Left lung (tissue), 10 donors: ENCODE results near the gene GNAO1. TPM values are rescaled to one million over a fixed set of nuclear protein-coding genes. Genes with fewer than 3 reads are reported as not detected.

Source experiments
- ATAC-seq: fragments of 200-7000 bp; cut with Tn5 transposase; one replicate; pipeline ENCODE4 v1.9.1; 2020; ENCODE audit warnings: moderate library complexity
- DNase-seq, 4 donors: peaks; one replicate each; pipeline ENCODE4 v3.0.0-alpha.2; 2013 to 2020
- H3K27ac ChIP-seq, 2 donors: fragments of 200-600 bp; sonication (generic) in 1 of 2; one replicate each; pipeline versions ENCODE4 v1.5.0 to v1.8.0; 2020 to 2021
- H3K27me3 ChIP-seq, 2 donors: fragments of 200-600 bp; sonication (generic) in 1 of 2; one replicate each; pipeline versions ENCODE4 v1.5.0 to v1.8.0; 2020 to 2021
- H3K36me3 ChIP-seq, 2 donors: fragments of 200-600 bp; sonication (generic) in 1 of 2; one replicate each; pipeline versions ENCODE4 v1.5.0 to v1.8.0; 2020 to 2021
- H3K4me1 ChIP-seq, 2 donors: fragments of 200-600 bp; one replicate each; pipeline ENCODE4 v1.8.0; 2021
- H3K4me3 ChIP-seq, 2 donors: fragments of 200-600 bp; sonication (generic) in 1 of 2; one replicate each; pipeline versions ENCODE4 v1.5.0 to v1.8.0; 2020 to 2021; ENCODE audit warnings: mild to moderate bottlenecking in 1 of 2
- H3K9me3 ChIP-seq, 2 donors: fragments of 200-600 bp; sonication (generic) in 1 of 2; one replicate each; pipeline versions ENCODE4 v1.5.0 to v1.8.0; 2020 to 2021
- CTCF ChIP-seq, 2 donors: fragments of 200-600 bp; sonication (generic) in 1 of 2; IDR thresholded peaks; one replicate each; pipeline versions ENCODE4 v1.5.0 to v1.8.0; 2021; ENCODE audit warnings: antibody characterized with exemption in 2 of 2
- intact Hi-C, 2 donors: fragments of 100-400 bp; cut with DNase I; formaldehyde crosslinking; loops; one replicate each; pipeline versions ENCODE4 v1.11.2 to v1.14.2; 2022
- polyA plus RNA-seq, 6 donors: library from polyadenylated mRNA; unstranded; fragments of 120-200 nt; gene quantifications; one replicate each; pipeline ENCODE4 v1.2.1, GENCODE V29; 2013; ENCODE audit not compliant: insufficient read length in 6 of 6
- total RNA-seq, 2 donors: library from RNA; stranded (reverse); fragmentation: NEBNext Ultra II Directional; extraction: Animal tissue kit (Norgen Biotek cat#: 25700); gene quantifications; one replicate each; pipeline ENCODE4 v1.2.1, GENCODE V29; 2021
- donor health status: DM: no; HTN: yes; CAD: no.
- donor health status: DM: no; HTN: no; CAD: no.

The GNAO1 gene
- total and polyA plus RNA-seq, 8 donors = 1.3 to 34.1 (median 22.2) TPM

- Histone ChIP-seq H3K4me3 (no peak overlapping the region), H3K27ac (no peak overlapping the region), H3K36me3 (no peaks in the 10 kb centered on the region), H3K9me3 (no peaks in the 10 kb centered on the region), H3K27me3 (peaks cover 2 to 11% of the 10 kb centered on the region in 2 donors), H3K4me1 (peaks cover 0 to 3% of the 10 kb centered on the region in 2 donors)
- TF ChIP-seq CTCF (IDR thresholded peaks at IDR 0.05) = no peak
- DNase-seq (peak in 1 of 4 donors; percentile 10), ATAC-seq (no peak)
- intact Hi-C loops = no loop called here
Measured at GRCh38 chr16:56202036-56202435, 10.7 kb downstream of the GNAO1 start.

- peak in 1 of 2 donors; percentile 30 for TF ChIP-seq CTCF (IDR thresholded peaks at IDR 0.05)
- Histone ChIP-seq H3K27ac (no peak overlapping the region), H3K4me3 (no peak overlapping the region), H3K9me3 (no peaks in the 10 kb centered on the region), H3K27me3 (peaks cover 0 to under 1% of the 10 kb centered on the region in 2 donors), H3K36me3 (no peaks in the 10 kb centered on the region), H3K4me1 (peaks cover 0 to 3% of the 10 kb centered on the region in 2 donors)
- intact Hi-C loops = no loop called here
- ATAC-seq (peak; percentile 76), DNase-seq (no peak)
Measured at GRCh38 chr16:56203052-56203451, 11.8 kb downstream of the GNAO1 start.

GRCh38 chr16:56204816-56205215 is 13.5 kb downstream of the GNAO1 start:
- ATAC-seq (no peak), DNase-seq (no peak)
- Histone ChIP-seq H3K4me1 (peaks cover 0 to 3% of the 10 kb centered on the region in 2 donors), H3K36me3 (no peaks in the 10 kb centered on the region), H3K27me3 (no peaks in the 10 kb centered on the region), H3K4me3 (no peak overlapping the region), H3K9me3 (no peaks in the 10 kb centered on the region), H3K27ac (no peak overlapping the region)
- intact Hi-C loops = no loop called here
- no peak for TF ChIP-seq CTCF (IDR thresholded peaks at IDR 0.05)

- DNase-seq (no peak), ATAC-seq (no peak)
- Histone ChIP-seq H3K27ac (no peak overlapping the region), H3K36me3 (no peaks in the 10 kb centered on the region), H3K4me1 (peaks cover 0 to 3% of the 10 kb centered on the region in 2 donors), H3K9me3 (no peaks in the 10 kb centered on the region), H3K27me3 (no peaks in the 10 kb centered on the region), H3K4me3 (no peak overlapping the region)
- TF ChIP-seq CTCF (IDR thresholded peaks at IDR 0.05) = no peak
- intact Hi-C loops = no loop called here
Measured at GRCh38 chr16:56206951-56207350, 15.7 kb downstream of the GNAO1 start.

GRCh38 chr16:56207421-56207820 is 16.1 kb downstream of the GNAO1 start:
- Histone ChIP-seq H3K36me3 (no peaks in the 10 kb centered on the region), H3K27me3 (no peaks in the 10 kb centered on the region), H3K27ac (no peak overlapping the region), H3K4me3 (no peak overlapping the region), H3K9me3 (no peaks in the 10 kb centered on the region), H3K4me1 (no peaks in the 10 kb centered on the region)
- no peak for TF ChIP-seq CTCF (IDR thresholded peaks at IDR 0.05)
- no peak for DNase-seq
- intact Hi-C loops = no loop called here
- ATAC-seq = no peak
